Hematopoietic multipotent progenitor cell treated with erythropoietin and hydrocortisone succinate and interleukin-3 and kit ligand, for 8 days (in vitro differentiated cells): ENCODE measurements around the gene TCEA2.
"Not testable (repeated sequence)": the region's sequence is repeated elsewhere in the genome, so short reads cannot be mapped to it uniquely, and the experiment has no call there.

ENCODE experiments used
- DNase-seq: peaks from one replicate; pipeline ENCODE4 v3.0.0-alpha.2; 2015

TCEA2 gene

GRCh38 chr20:64080013-64080812 lies 17.2 kb downstream of the TCEA2 start, which contains the start of gene OPRL1:
TSS of gene OPRL1 (plus strand) at chr20:64080082. CDS start at chr20:64092721, 12,639 bp downstream.
- DNase-seq, result no peak

GRCh38 chr20:64080813-64081623 lies 18.0 kb downstream of the TCEA2 start:
- no peak for DNase-seq

- no peak for DNase-seq
Measured at GRCh38 chr20:64081624-64081964, 18.6 kb downstream of the TCEA2 start.

- DNase-seq, result no peak
Measured at GRCh38 chr20:64082126-64082731, 19.2 kb downstream of the TCEA2 start.

GRCh38 chr20:64082820-64083377 lies 19.9 kb downstream of the TCEA2 start:
- no peak for DNase-seq

GRCh38 chr20:64083378-64083803 lies 20.4 kb downstream of the TCEA2 start:
- DNase-seq, result peak; percentile 46

- DNase-seq, result no peak
Measured at GRCh38 chr20:64083804-64084684, 21.0 kb downstream of the TCEA2 start, which contains the start of gene LKAAEAR1. TSS of gene LKAAEAR1 (minus strand) at chr20:64084398. CDS start at chr20:64084219, 179 bp downstream.

GRCh38 chr20:64084685-64085152 lies 21.7 kb downstream of the TCEA2 start:
- DNase-seq, result no peak

GRCh38 chr20:64086801-64087200 lies 23.8 kb downstream of the TCEA2 start:
- no peak for DNase-seq

GRCh38 chr20:64087226-64087825 lies 24.3 kb downstream of the TCEA2 start:
- DNase-seq, result not testable (repeated sequence)

- DNase-seq, result not testable (repeated sequence)
Measured at GRCh38 chr20:64088586-64088985, 25.6 kb downstream of the TCEA2 start.

GRCh38 chr20:64090165-64090564 lies 27.2 kb downstream of the TCEA2 start:
- no peak for DNase-seq

- DNase-seq, result no peak
Measured at GRCh38 chr20:64091340-64091739, 28.3 kb downstream of the TCEA2 start.

GRCh38 chr20:64091770-64092169 lies 28.8 kb downstream of the TCEA2 start:
- no peak for DNase-seq

GRCh38 chr20:64092258-64093012 lies 29.4 kb downstream of the TCEA2 start:
- no peak for DNase-seq

GRCh38 chr20:64093013-64093503 lies 30.1 kb downstream of the TCEA2 start:
- DNase-seq, result no peak

GRCh38 chr20:64095455-64095854 lies 32.5 kb downstream of the TCEA2 start:
- DNase-seq, result no peak

GRCh38 chr20:64095927-64096326 lies 32.9 kb downstream of the TCEA2 start:
- DNase-seq, result no peak

GRCh38 chr20:64096535-64096934 lies 33.5 kb downstream of the TCEA2 start:
- DNase-seq, result no peak

- no peak for DNase-seq
Measured at GRCh38 chr20:64098471-64099013, 35.5 kb downstream of the TCEA2 start.
